COR-L47 (cell line): ENCODE results near the gene RGS12.

Experiments
- DNase-seq: peaks from one replicate; lab custom pipeline; 2025; lab: John Stamatoyannopoulos, UW

The RGS12 gene

GRCh38 chr4:3311095-3311372, 18.2 kb downstream of the RGS12 start:
- no peak for DNase-seq

- DNase-seq = no peak
These were observed 18.8 kb downstream of the RGS12 start for GRCh38 chr4:3311489-3312171.

GRCh38 chr4:3312362-3312761, 19.5 kb downstream of the RGS12 start:
- DNase-seq = no peak

GRCh38 chr4:3313139-3313538, 20.3 kb downstream of the RGS12 start:
- no peak for DNase-seq

- no peak for DNase-seq
These were observed 20.9 kb downstream of the RGS12 start for GRCh38 chr4:3313556-3314228.

- no peak for DNase-seq
These were observed 22.0 kb downstream of the RGS12 start for GRCh38 chr4:3314706-3315260.

GRCh38 chr4:3315566-3315965, 22.7 kb downstream of the RGS12 start:
- DNase-seq = no peak

GRCh38 chr4:3316146-3316545, 23.3 kb downstream of the RGS12 start:
- DNase-seq = no peak

- no peak for DNase-seq
These were observed 24.3 kb downstream of the RGS12 start for GRCh38 chr4:3317011-3317655.

GRCh38 chr4:3317656-3318211, 24.9 kb downstream of the RGS12 start:
- no peak for DNase-seq

- DNase-seq = no peak
These were observed 25.8 kb downstream of the RGS12 start for GRCh38 chr4:3318561-3319021.

- no peak for DNase-seq
These were observed 27.7 kb downstream of the RGS12 start for GRCh38 chr4:3320361-3321023.

- no peak for DNase-seq
These were observed 28.6 kb downstream of the RGS12 start for GRCh38 chr4:3321295-3321889.

- DNase-seq = no peak
These were observed 29.3 kb downstream of the RGS12 start for GRCh38 chr4:3322059-3322550.

- no peak for DNase-seq
These were observed 30.3 kb downstream of the RGS12 start for GRCh38 chr4:3323071-3323481.

- no peak for DNase-seq
These were observed 31.4 kb downstream of the RGS12 start for GRCh38 chr4:3324093-3324815.

GRCh38 chr4:3328814-3329663, 36.2 kb downstream of the RGS12 start:
- DNase-seq = no peak

- DNase-seq = no peak
These were observed 37.1 kb downstream of the RGS12 start for GRCh38 chr4:3329887-3330286.

- DNase-seq = no peak
These were observed 37.9 kb downstream of the RGS12 start for GRCh38 chr4:3330707-3331106.
